Immature natural killer cell (primary cell): ENCODE data around the gene MAP3K5. TPM values are rescaled to one million over a fixed set of nuclear protein-coding genes. Genes with fewer than 3 reads are reported as not detected.

Source experiments
- DNase-seq, 3 donors: peaks; one replicate each; pipeline ENCODE4 v3.0.0; 2022; ENCODE audit warnings: mixed read lengths in 1 of 3
- H3K27ac Mint-ChIP-seq, 6 donors: one replicate each; pipeline ENCODE4 v1.8.0; 2020; ENCODE audit warnings: mixed read lengths in 6 of 6, mild to moderate bottlenecking in 5 of 6, inconsistent platforms in 4 of 6, moderate library complexity in 3 of 6
- H3K27me3 Mint-ChIP-seq, 3 donors: one replicate each; pipeline ENCODE4 v1.8.0; 2020 to 2021; ENCODE audit warnings: low read depth in 3 of 3, mild to moderate bottlenecking in 3 of 3, mixed read lengths in 3 of 3, moderate library complexity in 3 of 3, inconsistent platforms in 1 of 3
- H3K36me3 Mint-ChIP-seq, 3 donors: one replicate each; pipeline ENCODE4 v1.8.0; 2020; ENCODE audit warnings: mixed read lengths in 3 of 3, inconsistent platforms in 2 of 3, mild to moderate bottlenecking in 2 of 3
- H3K4me1 Mint-ChIP-seq, 2 donors: one replicate each; pipeline ENCODE4 v1.8.0; 2020; ENCODE audit warnings: inconsistent platforms in 2 of 2, mild to moderate bottlenecking in 2 of 2, mixed read lengths in 2 of 2, moderate library complexity in 1 of 2
- H3K4me3 Mint-ChIP-seq, 5 donors: one replicate each; pipeline ENCODE4 v1.8.0; 2020; ENCODE audit warnings: mild to moderate bottlenecking in 5 of 5, mixed read lengths in 5 of 5, inconsistent platforms in 3 of 5, moderate library complexity in 3 of 5
- H3K9me3 Mint-ChIP-seq, 6 donors: one replicate each; pipeline ENCODE4 v1.8.0; 2020; ENCODE audit warnings: mild to moderate bottlenecking in 6 of 6, mixed read lengths in 6 of 6, inconsistent platforms in 4 of 6, moderate library complexity in 3 of 6
- polyA plus RNA-seq, 3 donors: library from polyadenylated mRNA; unstranded; fragments of 300-500 nt; fragmentation: Illumina TruSeq; gene quantifications; one replicate each; pipeline ENCODE4 v1.2.3, GENCODE V29; 2021

MAP3K5 gene
- polyA plus RNA-seq, 3 donors from 2014 or later: 5.5 to 13.8 (median 6.2) TPM

DNA sequence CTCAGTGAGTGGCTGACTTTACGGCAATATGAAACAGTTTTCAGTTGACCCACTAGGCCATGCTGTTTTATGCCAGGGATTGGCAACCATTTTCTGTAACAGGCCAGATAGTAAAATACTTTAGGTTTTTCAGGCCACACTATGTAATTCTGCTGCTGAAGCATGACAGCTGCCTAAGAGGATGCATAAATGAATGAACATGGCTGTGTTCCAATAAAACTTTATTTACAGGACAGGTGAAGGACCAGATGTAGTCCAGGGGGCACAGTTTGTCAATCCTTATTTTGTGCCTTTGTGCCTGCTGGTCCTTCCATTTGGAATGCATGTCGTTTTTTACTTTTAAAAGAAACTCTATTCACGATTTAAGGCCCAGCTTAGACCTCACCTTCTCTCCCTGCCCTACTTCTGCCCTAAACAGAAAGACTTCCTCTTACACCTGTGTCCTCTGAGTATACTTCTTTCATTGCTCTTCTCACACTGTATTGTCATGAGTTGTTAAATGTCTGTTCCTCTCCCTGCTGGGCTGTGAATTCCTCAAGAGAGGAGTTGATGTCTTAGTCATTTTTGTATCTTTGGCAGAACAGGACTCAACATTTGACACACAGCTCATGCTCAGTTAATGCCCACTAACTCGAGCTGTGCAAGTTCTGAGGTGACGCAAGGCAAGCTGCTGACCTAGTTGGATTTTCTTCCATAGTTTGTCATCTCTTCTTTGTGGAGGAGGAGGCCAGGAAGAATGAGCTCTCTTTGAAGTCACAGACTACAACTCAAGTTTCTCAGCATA, 152.0 kb downstream of the MAP3K5 start:
- peak overlapping the region in 1 of 6 donors; percentile 15 for H3K27ac Mint-ChIP-seq
- H3K27me3 Mint-ChIP-seq: peaks cover 0 to 1% (median 0%) of the 10 kb centered on the region in 3 donors
- H3K9me3 Mint-ChIP-seq: no peaks in the 10 kb centered on the region
- DNase-seq: no peak
- H3K36me3 Mint-ChIP-seq: peaks cover under 1 to 30% (median 9%) of the 10 kb centered on the region in 3 donors
- no peak overlapping the region for H3K4me3 Mint-ChIP-seq
- peaks cover 14% of the 10 kb centered on the region in 2 donors for H3K4me1 Mint-ChIP-seq

DNA sequence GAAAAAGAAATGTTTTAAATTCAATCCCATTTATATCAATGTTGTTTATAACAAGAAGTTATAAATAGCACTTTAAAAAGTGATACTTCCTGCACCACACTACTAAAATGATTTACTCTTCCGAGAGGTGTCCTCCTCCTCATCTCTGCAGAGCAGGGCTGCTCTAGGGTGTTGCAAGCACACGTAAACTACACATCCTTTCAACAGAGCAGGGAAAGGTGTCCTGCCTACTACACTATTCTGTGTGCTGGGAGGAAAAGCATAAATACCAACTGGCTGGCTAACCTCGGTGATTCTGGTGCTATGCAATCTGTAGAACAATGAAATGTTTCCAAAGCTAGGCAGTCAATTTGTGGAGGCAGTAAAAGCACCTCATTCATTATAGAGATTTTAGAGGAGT, 152.6 kb downstream of the MAP3K5 start:
- H3K36me3 Mint-ChIP-seq: peaks cover 5 to 32% (median 9%) of the 10 kb centered on the region in 3 donors
- no peaks in the 10 kb centered on the region for H3K9me3 Mint-ChIP-seq
- no peak overlapping the region for H3K4me3 Mint-ChIP-seq
- H3K27me3 Mint-ChIP-seq: peaks cover 0 to 1% (median 0%) of the 10 kb centered on the region in 3 donors
- H3K27ac Mint-ChIP-seq: peak overlapping the region in 2 of 6 donors; percentile 1 to 12
- H3K4me1 Mint-ChIP-seq: peaks cover 14% of the 10 kb centered on the region in 2 donors
- no peak for DNase-seq

DNA sequence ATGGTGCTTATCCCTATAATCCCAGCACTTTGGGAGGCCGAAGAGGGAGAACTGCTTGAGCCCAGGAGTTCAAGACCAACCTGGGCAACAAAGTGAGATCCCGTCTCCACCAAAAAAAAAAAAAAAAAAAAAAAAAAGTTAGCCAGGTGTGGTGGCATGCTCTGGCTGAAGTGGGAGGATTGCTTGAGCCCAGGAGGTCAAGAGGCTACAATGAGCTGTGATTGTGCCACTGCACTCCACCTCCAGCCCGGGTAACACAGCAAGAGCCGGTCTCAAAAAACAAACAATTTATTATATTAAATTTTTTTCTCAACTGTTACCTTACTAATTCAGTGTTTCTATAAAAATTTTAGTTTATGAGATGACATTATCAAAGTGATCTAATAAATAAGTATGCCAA, 156.7 kb downstream of the MAP3K5 start:
- Mint-ChIP-seq H3K4me3 (no peak overlapping the region), H3K4me1 (peaks cover 11 to 13% of the 10 kb centered on the region in 2 donors), H3K9me3 (no peaks in the 10 kb centered on the region), H3K36me3 (peaks cover 19 to 49% (median 27%) of the 10 kb centered on the region in 3 donors), H3K27me3 (peaks cover 0 to 1% (median 0%) of the 10 kb centered on the region in 3 donors), H3K27ac (no peak overlapping the region)
- no peak for DNase-seq

DNA sequence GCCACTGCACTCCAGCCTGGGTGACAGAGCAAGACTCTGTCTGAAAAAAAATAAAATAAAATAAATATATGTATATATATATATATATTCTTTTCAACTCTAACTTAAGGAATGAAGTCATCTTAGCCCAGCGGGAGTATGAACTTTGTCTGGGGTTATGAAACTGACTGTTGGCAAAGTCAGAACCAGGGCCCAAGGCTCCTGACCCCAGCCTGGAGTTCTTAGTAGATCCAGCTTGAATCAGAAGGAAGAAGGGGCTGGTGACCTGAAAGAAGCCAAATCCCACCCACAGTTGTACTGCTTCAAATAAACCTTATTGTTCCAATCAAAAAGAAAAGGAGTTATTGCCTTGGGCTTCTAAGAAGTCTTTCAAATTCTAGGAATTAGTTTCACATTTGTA, 158.9 kb downstream of the MAP3K5 start:
- Mint-ChIP-seq H3K9me3 (no peaks in the 10 kb centered on the region), H3K4me3 (no peak overlapping the region), H3K36me3 (peaks cover 19 to 56% (median 33%) of the 10 kb centered on the region in 3 donors), H3K27me3 (no peaks in the 10 kb centered on the region), H3K27ac (no peak overlapping the region), H3K4me1 (no peaks in the 10 kb centered on the region)
- no peak for DNase-seq

DNA sequence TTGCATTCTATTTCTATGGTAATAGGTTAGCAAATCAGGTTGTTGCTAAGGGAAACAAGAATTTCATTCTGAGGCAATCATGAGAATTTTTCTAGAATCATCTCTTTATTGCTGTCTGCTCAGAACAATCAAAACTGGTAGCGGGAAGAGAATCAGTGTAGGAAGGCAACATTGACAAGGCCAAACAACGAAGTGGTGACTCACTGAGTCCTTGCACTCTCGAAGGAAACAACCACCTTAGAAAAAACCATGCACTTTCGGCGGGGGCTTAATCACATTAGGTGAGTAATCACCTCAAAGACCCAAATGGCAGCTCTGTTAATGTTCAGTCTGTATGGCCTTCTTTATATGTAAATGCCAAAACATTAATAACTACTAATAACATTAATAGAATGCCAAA, 163.3 kb downstream of the MAP3K5 start:
- Mint-ChIP-seq H3K9me3 (no peaks in the 10 kb centered on the region), H3K27ac (no peak overlapping the region), H3K4me3 (no peak overlapping the region), H3K4me1 (no peaks in the 10 kb centered on the region), H3K36me3 (peaks cover 10 to 41% (median 27%) of the 10 kb centered on the region in 3 donors), H3K27me3 (peaks cover 1 to 4% (median 1%) of the 10 kb centered on the region in 3 donors)
- no peak for DNase-seq

DNA sequence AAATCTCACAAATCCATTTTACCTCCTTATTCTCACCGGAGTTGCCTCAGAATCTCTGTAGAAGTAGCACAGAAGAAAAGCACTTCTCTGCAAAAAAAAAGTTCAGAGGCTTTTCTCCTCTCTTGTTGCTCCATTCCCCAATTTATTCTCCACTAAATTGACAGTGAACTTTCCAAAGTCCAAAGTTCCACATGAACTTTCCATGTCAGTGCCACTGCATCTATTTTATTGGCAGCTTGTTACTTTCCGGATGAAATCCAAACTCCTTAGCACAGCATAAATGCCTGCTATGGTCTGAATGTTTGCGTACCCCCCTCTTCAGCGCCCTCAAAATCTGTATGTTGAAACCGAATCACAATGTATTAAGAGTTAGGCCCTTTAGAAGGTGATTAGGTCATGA, 165.1 kb downstream of the MAP3K5 start:
- Mint-ChIP-seq H3K36me3 (peaks cover 12 to 40% (median 22%) of the 10 kb centered on the region in 3 donors), H3K9me3 (no peaks in the 10 kb centered on the region), H3K4me3 (no peak overlapping the region), H3K27me3 (peaks cover 1 to 4% (median 1%) of the 10 kb centered on the region in 3 donors), H3K4me1 (no peaks in the 10 kb centered on the region), H3K27ac (peak overlapping the region in 1 of 6 donors; percentile 5)
- DNase-seq: no peak

DNA sequence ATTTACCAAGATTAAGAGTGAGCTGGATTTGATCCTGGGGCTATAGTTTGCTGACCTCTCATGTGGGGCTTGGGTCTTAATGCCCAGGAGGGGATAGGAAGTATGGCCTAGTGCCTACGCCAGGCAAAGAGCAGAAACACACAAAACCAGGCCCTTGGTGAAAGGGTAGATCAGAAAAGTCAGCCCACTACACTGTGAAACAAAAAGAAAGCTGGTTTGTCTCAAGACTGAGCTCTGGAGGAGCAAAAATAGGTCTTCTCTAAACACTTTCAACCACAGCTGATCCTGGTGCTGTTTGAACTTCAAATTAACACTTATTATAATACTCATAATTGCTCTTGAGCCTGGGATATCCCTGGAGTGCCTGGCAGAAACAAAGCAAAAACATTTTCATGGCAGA, 167.0 kb downstream of the MAP3K5 start:
- Mint-ChIP-seq H3K36me3 (peaks cover 14 to 38% (median 20%) of the 10 kb centered on the region in 3 donors), H3K4me3 (no peak overlapping the region), H3K27me3 (peaks cover 1 to 4% (median 1%) of the 10 kb centered on the region in 3 donors), H3K27ac (peak overlapping the region in 1 of 6 donors; percentile 1), H3K4me1 (no peaks in the 10 kb centered on the region), H3K9me3 (no peaks in the 10 kb centered on the region)
- DNase-seq: no peak

DNA sequence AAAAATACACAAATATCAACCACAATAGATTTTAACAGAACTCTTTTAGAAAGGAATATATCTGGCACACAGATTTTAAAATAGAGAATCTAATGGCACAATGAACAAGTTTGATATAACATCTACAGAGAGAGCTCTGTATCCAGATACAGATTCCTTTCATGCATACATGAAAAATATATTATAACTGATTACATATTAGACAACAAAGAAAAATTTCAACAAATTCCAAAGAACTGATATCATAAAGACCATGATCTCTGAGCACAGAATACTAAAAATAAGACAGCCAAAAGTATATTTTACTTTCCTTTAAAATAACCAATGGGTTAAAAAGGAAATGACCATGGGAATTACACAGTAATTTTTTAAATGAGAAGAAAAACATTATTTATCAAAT, 167.9 kb downstream of the MAP3K5 start:
- H3K4me3 Mint-ChIP-seq: no peak overlapping the region
- no peak overlapping the region for H3K27ac Mint-ChIP-seq
- H3K36me3 Mint-ChIP-seq: peaks cover 20 to 38% (median 21%) of the 10 kb centered on the region in 3 donors
- H3K4me1 Mint-ChIP-seq: no peaks in the 10 kb centered on the region
- DNase-seq: no peak
- peaks cover 1 to 4% (median 1%) of the 10 kb centered on the region in 3 donors for H3K27me3 Mint-ChIP-seq
- H3K9me3 Mint-ChIP-seq: no peaks in the 10 kb centered on the region

DNA sequence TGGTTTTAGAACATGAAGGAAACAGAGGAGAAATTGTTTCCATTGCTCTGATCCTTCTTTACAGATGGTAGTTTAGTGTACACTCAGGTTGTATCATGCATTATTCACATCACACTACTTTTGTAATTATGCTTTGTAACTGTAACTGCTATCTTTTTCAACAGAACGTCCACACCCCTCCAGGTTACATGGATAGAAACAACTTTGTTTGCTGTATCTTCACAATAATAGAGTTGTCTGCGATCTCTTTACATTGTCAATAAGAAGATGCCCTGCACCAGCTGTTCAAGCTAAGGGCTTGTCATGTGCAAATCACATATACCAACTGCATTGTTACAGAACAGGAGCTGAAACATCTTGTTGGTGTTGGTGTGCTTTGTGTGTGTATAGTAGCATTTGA, 174.2 kb downstream of the MAP3K5 start:
- Mint-ChIP-seq H3K9me3 (no peaks in the 10 kb centered on the region), H3K27ac (no peak overlapping the region)

DNA sequence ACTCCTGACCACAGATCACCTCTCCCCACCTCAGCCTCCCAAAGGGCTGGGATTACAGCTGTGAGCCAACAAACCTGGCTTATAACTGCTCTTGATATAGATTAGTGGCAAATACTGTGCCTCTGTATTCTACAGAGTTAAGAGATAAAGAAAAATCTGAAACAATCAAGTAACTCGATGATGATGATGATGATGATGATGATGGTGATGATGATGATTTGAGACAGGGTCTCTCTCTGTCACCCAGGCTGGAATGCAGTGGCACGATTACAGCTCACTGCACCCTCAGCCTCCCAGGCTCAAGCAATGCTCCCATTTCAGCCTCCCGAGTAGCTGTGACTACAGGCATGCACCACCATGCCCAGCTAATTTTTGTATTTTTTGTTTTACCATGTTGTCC, 175.8 kb downstream of the MAP3K5 start:
- Mint-ChIP-seq H3K27ac (no peak overlapping the region), H3K4me3 (no peak overlapping the region), H3K4me1 (no peaks in the 10 kb centered on the region)

More for the DNA sequence above, 174.2 kb downstream of the MAP3K5 start:
- Mint-ChIP-seq H3K4me3 (no peak overlapping the region), H3K36me3 (peaks cover 28 to 45% (median 31%) of the 10 kb centered on the region in 3 donors), H3K27me3 (no peaks in the 10 kb centered on the region), H3K4me1 (no peaks in the 10 kb centered on the region)
- no peak for DNase-seq

DNA sequence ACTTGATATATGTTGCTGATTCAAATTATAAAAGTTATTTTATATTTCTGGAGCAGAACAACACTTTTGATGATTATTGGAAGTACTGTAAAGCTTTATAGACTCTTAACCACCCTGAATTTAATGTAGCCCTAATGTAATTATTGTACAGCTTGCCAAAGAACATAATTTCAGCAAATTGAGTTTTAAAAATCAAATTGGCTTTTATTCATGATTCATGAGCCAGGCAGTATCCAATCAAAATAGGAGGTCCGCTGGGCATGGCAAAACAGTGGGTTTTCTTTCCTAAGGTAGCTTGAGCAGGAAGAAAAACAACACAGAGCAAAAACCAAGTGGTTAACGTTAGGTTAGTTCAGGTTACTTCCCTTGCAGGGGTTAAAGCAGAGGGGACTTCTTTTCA, 177.3 kb downstream of the MAP3K5 start:
- Mint-ChIP-seq H3K9me3 (no peaks in the 10 kb centered on the region), H3K27ac (no peak overlapping the region), H3K27me3 (peaks cover 0 to 2% (median 1%) of the 10 kb centered on the region in 3 donors), H3K4me1 (peaks cover under 1 to 6% of the 10 kb centered on the region in 2 donors), H3K4me3 (no peak overlapping the region), H3K36me3 (peaks cover 20 to 45% (median 36%) of the 10 kb centered on the region in 3 donors)
- DNase-seq: no peak

More for the DNA sequence above, 175.8 kb downstream of the MAP3K5 start:
- DNase-seq: no peak
- Mint-ChIP-seq H3K9me3 (no peaks in the 10 kb centered on the region), H3K36me3 (peaks cover 19 to 47% (median 31%) of the 10 kb centered on the region in 3 donors), H3K27me3 (peaks cover 0 to 2% (median 0%) of the 10 kb centered on the region in 3 donors)

DNA sequence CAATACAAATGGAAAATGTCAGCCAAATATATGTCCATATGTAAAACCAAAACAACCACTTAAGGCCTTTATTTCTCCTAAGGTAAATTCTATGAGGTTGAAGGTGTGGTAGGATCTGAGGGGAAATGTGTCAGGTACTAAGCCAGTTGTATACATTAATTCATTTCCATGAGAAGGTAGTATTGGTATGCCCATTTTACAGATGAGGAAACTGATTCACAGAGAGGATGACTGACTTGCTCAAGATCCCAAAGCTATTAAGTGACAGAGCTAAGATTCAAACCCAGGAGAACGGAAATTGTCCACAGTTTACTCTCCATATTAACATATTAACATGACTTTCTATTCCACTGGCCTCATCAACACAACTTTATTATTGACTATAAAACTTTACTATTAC, 177.9 kb downstream of the MAP3K5 start:
- H3K36me3 Mint-ChIP-seq: peaks cover 16 to 44% (median 33%) of the 10 kb centered on the region in 3 donors
- H3K4me3 Mint-ChIP-seq: no peak overlapping the region
- no peak overlapping the region for H3K27ac Mint-ChIP-seq
- DNase-seq: no peak
- H3K9me3 Mint-ChIP-seq: no peaks in the 10 kb centered on the region
- peaks cover 0 to 2% (median 1%) of the 10 kb centered on the region in 3 donors for H3K27me3 Mint-ChIP-seq
- H3K4me1 Mint-ChIP-seq: peaks cover 2 to 7% of the 10 kb centered on the region in 2 donors

DNA sequence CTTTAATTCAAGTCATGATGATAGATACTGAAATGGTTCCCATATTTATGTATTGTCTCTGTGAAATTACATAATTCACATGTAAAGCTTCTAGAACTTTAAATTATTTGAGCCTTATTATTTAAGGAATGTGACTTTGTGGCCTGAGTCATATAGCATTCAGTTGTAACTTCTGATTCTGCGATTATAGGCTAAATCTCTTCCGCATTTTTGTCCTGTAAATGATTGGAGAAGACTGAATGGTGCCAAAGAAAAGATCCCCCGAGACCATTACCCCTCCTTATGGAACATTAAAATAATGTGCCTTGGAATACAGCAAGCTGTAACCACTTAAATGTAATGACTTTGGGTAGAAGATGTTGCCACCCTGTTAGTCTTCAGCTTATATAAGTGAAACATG, 178.8 kb downstream of the MAP3K5 start:
- H3K9me3 Mint-ChIP-seq: no peaks in the 10 kb centered on the region
- no peak for DNase-seq
- peaks cover 12 to 38% (median 30%) of the 10 kb centered on the region in 3 donors for H3K36me3 Mint-ChIP-seq
- no peak overlapping the region for H3K27ac Mint-ChIP-seq
- H3K27me3 Mint-ChIP-seq: peaks cover 0 to 3% (median 1%) of the 10 kb centered on the region in 3 donors
- H3K4me3 Mint-ChIP-seq: no peak overlapping the region
- peaks cover 2 to 7% of the 10 kb centered on the region in 2 donors for H3K4me1 Mint-ChIP-seq

DNA sequence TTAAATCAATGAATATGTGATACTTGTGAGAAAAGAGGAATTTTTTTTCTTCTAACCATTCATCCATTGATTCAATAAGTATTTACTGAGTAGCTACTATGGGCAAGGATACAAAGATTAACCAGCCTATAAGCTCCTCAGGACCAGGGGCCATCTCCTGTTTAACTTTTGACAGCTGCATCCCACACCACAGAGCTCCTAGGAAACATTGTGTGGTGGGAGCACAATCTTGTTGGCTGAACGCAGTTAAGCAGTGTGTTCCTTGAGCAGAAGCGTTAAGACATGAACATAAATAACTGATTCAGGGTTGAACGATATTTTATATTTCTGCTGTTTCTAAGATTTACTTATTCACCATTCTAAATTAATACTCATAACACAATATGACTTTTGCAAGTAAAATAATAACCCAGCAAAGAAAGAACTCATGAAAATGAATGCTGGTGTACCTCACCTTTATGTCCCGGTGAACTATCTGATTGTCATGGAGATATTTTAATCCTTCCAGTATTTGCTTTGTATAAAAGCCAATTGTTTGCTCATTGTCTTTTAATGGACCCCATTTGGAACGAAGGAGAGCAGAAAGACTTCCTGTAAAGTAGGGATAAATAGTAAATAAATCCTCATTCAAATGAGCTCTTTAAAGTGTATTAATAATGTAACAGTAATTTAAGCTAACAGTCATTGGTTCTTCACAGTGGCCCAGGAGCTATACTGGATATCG, 179.4 kb downstream of the MAP3K5 start:
- H3K27me3 Mint-ChIP-seq: peaks cover 0 to 6% (median 1%) of the 10 kb centered on the region in 3 donors

More for the DNA sequence above, 179.4 kb downstream of the MAP3K5 start:
- H3K27ac Mint-ChIP-seq: peak overlapping the region in 1 of 6 donors; percentile 34
- no peak overlapping the region for H3K4me3 Mint-ChIP-seq
- H3K36me3 Mint-ChIP-seq: peaks cover 8 to 36% (median 34%) of the 10 kb centered on the region in 3 donors
- peaks cover 4 to 7% of the 10 kb centered on the region in 2 donors for H3K4me1 Mint-ChIP-seq
- no peak for DNase-seq
- H3K9me3 Mint-ChIP-seq: no peaks in the 10 kb centered on the region
